ENCODE data around the gene C22orf42. TPM values are rescaled to one million over a fixed set of nuclear protein-coding genes. Genes with fewer than 3 reads are reported as not detected.

The C22orf42 gene
- not detected for total RNA-seq

GRCh38 chr22:32158712-32159533 lies at the start of gene C22orf42:
Gene C22orf42 (minus strand): TSS chr22:32159303. CDS start chr22:32159215, 88 bp downstream.
- Mint-ChIP-seq H3K9me3 (no peaks in the 10 kb centered on the region), H3K27ac (no peak within 1 kb of the TSS)
- no peak for ATAC-seq

GRCh38 chr22:32208681-32209080 lies 49.6 kb upstream of the C22orf42 start:
- H3K27ac Mint-ChIP-seq: no peak overlapping the region

More at GRCh38 chr22:32158712-32159533, at the start of gene C22orf42:
- H3K36me3 Mint-ChIP-seq: no peaks in the 10 kb centered on the region
- no peak for DNase-seq (ENCODE audit: low spot score in 2 of 2)

GRCh38 chr22:32207971-32208480 lies 48.9 kb upstream of the C22orf42 start:
- H3K27ac Mint-ChIP-seq: no peak overlapping the region
- ATAC-seq (no peak), DNase-seq (ENCODE audit: low spot score in 2 of 2) (no peak)
- no peaks in the 10 kb centered on the region for H3K9me3 Mint-ChIP-seq
- no peaks in the 10 kb centered on the region for H3K36me3 Mint-ChIP-seq

More at GRCh38 chr22:32208681-32209080, 49.6 kb upstream of the C22orf42 start:
- ATAC-seq (no peak), DNase-seq (ENCODE audit: low spot score in 2 of 2) (no peak)
- no peaks in the 10 kb centered on the region for H3K36me3 Mint-ChIP-seq
- no peaks in the 10 kb centered on the region for H3K9me3 Mint-ChIP-seq

- ATAC-seq (peak; percentile 35 to 52), DNase-seq (ENCODE audit: low spot score in 2 of 2) (no peak)
- Mint-ChIP-seq H3K9me3 (no peaks in the 10 kb centered on the region), H3K27ac (peak overlapping the region in 1 of 2 donors; percentile 9), H3K36me3 (no peaks in the 10 kb centered on the region)
These were observed 48.0 kb upstream of the C22orf42 start for GRCh38 chr22:32206774-32207758.

GRCh38 chr22:32205974-32206773 lies 47.1 kb upstream of the C22orf42 start:
- Mint-ChIP-seq H3K36me3 (no peaks in the 10 kb centered on the region), H3K9me3 (no peaks in the 10 kb centered on the region), H3K27ac (peak overlapping the region in 1 of 2 donors; percentile 9)
- DNase-seq (ENCODE audit: low spot score in 2 of 2): no peak
- ATAC-seq: no peak

- peak in 1 of 2 donors; percentile 43 for DNase-seq (ENCODE audit: low spot score in 2 of 2)
- H3K36me3 Mint-ChIP-seq: no peaks in the 10 kb centered on the region
- peak; percentile 80 to 84 for ATAC-seq
- H3K27ac Mint-ChIP-seq: peak within 1 kb of the TSS in 1 of 2 donors; percentile 55
- H3K9me3 Mint-ChIP-seq: no peaks in the 10 kb centered on the region
These were observed 46.0 kb upstream of the C22orf42 start, which contains the start of gene RFPL2 for GRCh38 chr22:32204856-32205722. Gene RFPL2 (minus strand): TSS chr22:32205073. CDS start chr22:32202451, 2,622 bp downstream.

GRCh38 chr22:32204040-32204855 lies 45.1 kb upstream of the C22orf42 start:
- Mint-ChIP-seq H3K27ac (peak overlapping the region in 1 of 2 donors; percentile 55), H3K9me3 (no peaks in the 10 kb centered on the region), H3K36me3 (no peaks in the 10 kb centered on the region)
- ATAC-seq: peak; percentile 46 to 50
- no peak for DNase-seq (ENCODE audit: low spot score in 2 of 2)

GRCh38 chr22:32203181-32204039 lies 44.3 kb upstream of the C22orf42 start:
- Mint-ChIP-seq H3K27ac (no peak overlapping the region), H3K36me3 (no peaks in the 10 kb centered on the region), H3K9me3 (no peaks in the 10 kb centered on the region)
- ATAC-seq (no peak), DNase-seq (ENCODE audit: low spot score in 2 of 2) (no peak)

GRCh38 chr22:32202539-32203180 lies 43.6 kb upstream of the C22orf42 start:
- Mint-ChIP-seq H3K36me3 (no peaks in the 10 kb centered on the region), H3K27ac (no peak overlapping the region), H3K9me3 (no peaks in the 10 kb centered on the region)
- DNase-seq (ENCODE audit: low spot score in 2 of 2) (no peak), ATAC-seq (peak; percentile 25)

- no peak overlapping the region for H3K27ac Mint-ChIP-seq
- ATAC-seq (no peak), DNase-seq (ENCODE audit: low spot score in 2 of 2) (no peak)
- H3K36me3 Mint-ChIP-seq: no peaks in the 10 kb centered on the region
- H3K9me3 Mint-ChIP-seq: no peaks in the 10 kb centered on the region
These were observed 43.0 kb upstream of the C22orf42 start for GRCh38 chr22:32202161-32202538.

- no peak overlapping the region for H3K27ac Mint-ChIP-seq
- no peak for ATAC-seq
- no peaks in the 10 kb centered on the region for H3K36me3 Mint-ChIP-seq
- no peak for DNase-seq (ENCODE audit: low spot score in 2 of 2)
- no peaks in the 10 kb centered on the region for H3K9me3 Mint-ChIP-seq
These were observed 41.6 kb upstream of the C22orf42 start for GRCh38 chr22:32200752-32201151.

- no peak overlapping the region for H3K27ac Mint-ChIP-seq
- no peaks in the 10 kb centered on the region for H3K9me3 Mint-ChIP-seq
- DNase-seq (ENCODE audit: low spot score in 2 of 2): no peak
- no peak for ATAC-seq
- H3K36me3 Mint-ChIP-seq: no peaks in the 10 kb centered on the region
These were observed 40.9 kb upstream of the C22orf42 start for GRCh38 chr22:32199961-32200360.

GRCh38 chr22:32199341-32199740 lies 40.2 kb upstream of the C22orf42 start:
- Mint-ChIP-seq H3K9me3 (no peaks in the 10 kb centered on the region), H3K36me3 (no peaks in the 10 kb centered on the region), H3K27ac (no peak overlapping the region)
- ATAC-seq (no peak), DNase-seq (ENCODE audit: low spot score in 2 of 2) (no peak)

Measured in activated naive CD4-positive, alpha-beta T cell treated with anti-CD3 and anti-CD28 coated beads, Interleukin-2, amount 50 U/mL, for 72 hours (primary cell).